Spleen (tissue), 11 donors: ENCODE results near the gene OLIG2. TPM values are rescaled to one million over a fixed set of nuclear protein-coding genes. Genes with fewer than 3 reads are reported as not detected.

Experiments
- DNase-seq: peaks from one replicate; pipeline ENCODE4 v3.0.0-alpha.2; 2020
- H3K27ac ChIP-seq, 8 donors: fragments of 200-600 bp; sonication (generic) in 7 of 8; 1 replicate in 4 of 8; 2 replicates in 4 of 8; pipeline versions ENCODE4 v1.5.0 to v1.8.0; 2016 to 2021; ENCODE audit warnings: inconsistent platforms in 4 of 8, mild to moderate bottlenecking in 4 of 8, moderate library complexity in 1 of 8
- H3K27me3 ChIP-seq, 7 donors: fragments of 200-600 bp; sonication (generic) in 6 of 7; replicated peaks in 1 of 7; 1 replicate in 4 of 7; 2 replicates in 3 of 7; pipeline versions ENCODE4 v1.5.0 to v1.8.0; 2016 to 2021; ENCODE audit warnings: inconsistent platforms in 3 of 7, mild to moderate bottlenecking in 1 of 7
- H3K36me3 ChIP-seq, 6 donors: fragments of 200-600 bp; sonication (generic) in 5 of 6; 1 replicate in 4 of 6; 2 replicates in 2 of 6; pipeline versions ENCODE4 v1.5.0 to v1.8.0; 2016 to 2021; ENCODE audit warnings: inconsistent platforms in 2 of 6
- H3K4me1 ChIP-seq, 6 donors: fragments of 200-600 bp; sonication (generic) in 5 of 6; 1 replicate in 3 of 6; 2 replicates in 3 of 6; pipeline versions ENCODE4 v1.5.0 to v1.8.0; 2016 to 2021; ENCODE audit warnings: inconsistent platforms in 3 of 6
- H3K4me3 ChIP-seq, 8 donors: fragments of 200-600 bp; sonication (generic) in 7 of 8; 1 replicate in 4 of 8; 2 replicates in 4 of 8; pipeline versions ENCODE4 v1.5.0 to v1.8.0; 2016 to 2021; ENCODE audit warnings: inconsistent platforms in 4 of 8, mild to moderate bottlenecking in 4 of 8, moderate library complexity in 2 of 8
- H3K9me3 ChIP-seq, 8 donors: fragments of 200-600 bp; sonication (generic) in 7 of 8; 1 replicate in 4 of 8; 2 replicates in 4 of 8; pipeline versions ENCODE4 v1.5.0 to v1.8.0; 2016 to 2021; ENCODE audit warnings: inconsistent platforms in 4 of 8
- POLR2A ChIP-seq, 3 donors: fragments of 450-650 bp; IDR thresholded peaks; one replicate each; pipeline ENCODE4 v1.5.1; 2017; ENCODE audit warnings: antibody characterized with exemption in 3 of 3, mild to moderate bottlenecking in 1 of 3
- POLR2AphosphoS5 ChIP-seq, 3 donors: sonication (generic); formaldehyde crosslinking; IDR thresholded peaks; one replicate each; pipeline ENCODE4 v1.5.1; 2017; ENCODE audit warnings: antibody characterized with exemption in 3 of 3
- WGBS, 5 donors: extraction: QIAGEN DNeasy Blood & Tissue Kit in 3 of 5; methylation state at CpG; one replicate each; pipeline versions ENCODE4 v1.1.5 to v1.1.7; 2013 to 2018; 5-methylcytosine and 5-hydroxymethylcytosine counted together
- intact Hi-C: fragments of 100-400 bp; cut with DNase I; formaldehyde crosslinking; loops from one replicate; pipeline ENCODE4 v1.15.0; 2023; ENCODE audit warnings: low total_unique reads
- polyA plus RNA-seq, 3 donors: library from polyadenylated mRNA; stranded (reverse); fragments of 200-250 nt; gene quantifications; one replicate each; pipeline ENCODE4 v1.2.1, GENCODE V29; 2013
- total RNA-seq, 7 donors: library from RNA; depleted of rRNA in 3 of 7; stranded (reverse); fragments of >200 nt in 3 of 7; fragmentation: NEBNext Ultra II Directional in 4 of 7; extraction: Animal tissue kit (Norgen Biotek cat#: 25700) in 4 of 7; gene quantifications; one replicate each; pipeline versions ENCODE4 v1.1.0 to v1.2.1, GENCODE V29; 2016 to 2021
- TF ChIP-seq, protein P1 (sequence below), 11 experiments: fragments of 200-600 bp in 7 of 11; fragments of 450-650 bp in 4 of 11; sonication (generic) in 4 of 11; IDR thresholded peaks in 8 of 11; conservative IDR thresholded peaks in 3 of 11; 1 replicate in 7 of 11; 2 replicates in 4 of 11; pipeline versions ENCODE4 v1.4.0 to v1.8.0; 2016 to 2021; ENCODE audit warnings: antibody characterized with exemption in 11 of 11, inconsistent platforms in 4 of 11, mild to moderate bottlenecking in 1 of 11
- donor health status: healthy with polysubstance abuse.
- donor health status: DM: no; HTN: no; CAD: no; lungs with moderate emphysema.
- donor health status: DM: no; HTN: no; CAD: no.
- donor health status: Bipolar disorder and iron deficiency.
- donor health status: healthy.
- donor health status: DM: no; HTN: no; CAD: no.
- donor health status: DM: yes; HTN: yes; CAD: no.

Gene OLIG2
- total and polyA plus RNA-seq, 10 donors: 0.03 to 0.23 TPM; not detected in 8

- Histone ChIP-seq H3K9me3 (no peaks in the 10 kb centered on the region), H3K27me3 (peaks cover 0 to 74% (median 19%) of the 10 kb centered on the region in 7 donors), H3K4me1 (peaks cover 0 to 4% (median under 1%) of the 10 kb centered on the region in 6 donors), H3K27ac (no peak overlapping the region), H3K36me3 (no peaks in the 10 kb centered on the region), H3K4me3 (no peak overlapping the region)
- intact Hi-C loops: no loop called here
- 76 to 90% (median 81%) methylated on average over 2 of the region's 2 CpGs for WGBS, 5 donors
- no peak for DNase-seq
- TF ChIP-seq POLR2A (IDR thresholded peaks at IDR 0.05) (no peak), POLR2AphosphoS5 (IDR thresholded peaks at IDR 0.05) (no peak)
- TF ChIP-seq, protein P1, sequence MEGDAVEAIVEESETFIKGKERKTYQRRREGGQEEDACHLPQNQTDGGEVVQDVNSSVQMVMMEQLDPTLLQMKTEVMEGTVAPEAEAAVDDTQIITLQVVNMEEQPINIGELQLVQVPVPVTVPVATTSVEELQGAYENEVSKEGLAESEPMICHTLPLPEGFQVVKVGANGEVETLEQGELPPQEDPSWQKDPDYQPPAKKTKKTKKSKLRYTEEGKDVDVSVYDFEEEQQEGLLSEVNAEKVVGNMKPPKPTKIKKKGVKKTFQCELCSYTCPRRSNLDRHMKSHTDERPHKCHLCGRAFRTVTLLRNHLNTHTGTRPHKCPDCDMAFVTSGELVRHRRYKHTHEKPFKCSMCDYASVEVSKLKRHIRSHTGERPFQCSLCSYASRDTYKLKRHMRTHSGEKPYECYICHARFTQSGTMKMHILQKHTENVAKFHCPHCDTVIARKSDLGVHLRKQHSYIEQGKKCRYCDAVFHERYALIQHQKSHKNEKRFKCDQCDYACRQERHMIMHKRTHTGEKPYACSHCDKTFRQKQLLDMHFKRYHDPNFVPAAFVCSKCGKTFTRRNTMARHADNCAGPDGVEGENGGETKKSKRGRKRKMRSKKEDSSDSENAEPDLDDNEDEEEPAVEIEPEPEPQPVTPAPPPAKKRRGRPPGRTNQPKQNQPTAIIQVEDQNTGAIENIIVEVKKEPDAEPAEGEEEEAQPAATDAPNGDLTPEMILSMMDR (IDR thresholded peaks at IDR 0.05 in 8 of 11, conservative IDR thresholded peaks at IDR 0.05 in 3 of 11): no peak
These were observed 11.4 kb upstream of the OLIG2 start for GRCh38 chr21:33014331-33014730.

DNA sequence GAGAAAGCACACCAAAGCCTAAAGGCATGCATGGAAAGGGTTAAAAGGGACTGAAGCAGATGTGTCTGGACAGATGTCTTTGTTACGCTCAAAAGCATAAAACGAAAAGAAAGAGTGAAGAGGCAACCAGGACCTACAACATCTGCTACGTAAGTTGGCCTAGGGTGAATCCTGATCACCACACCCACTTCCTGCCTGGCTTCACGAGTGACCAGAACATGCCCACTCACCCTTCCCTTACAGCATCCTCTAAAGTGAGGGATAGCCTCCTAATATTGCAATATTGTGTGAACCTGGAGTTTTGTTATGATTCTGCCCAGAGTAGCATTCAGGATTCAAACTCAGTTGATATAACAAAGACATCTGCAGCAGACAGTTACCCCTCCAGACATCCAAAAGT, 10.6 kb upstream of the OLIG2 start:
- no peak overlapping the region for H3K4me3 ChIP-seq
- peaks cover 5 to 12% (median 8%) of the 10 kb centered on the region in 6 donors for H3K4me1 ChIP-seq
- no peaks in the 10 kb centered on the region for H3K9me3 ChIP-seq
- H3K36me3 ChIP-seq: no peaks in the 10 kb centered on the region
- peaks cover 0 to 82% (median 27%) of the 10 kb centered on the region in 7 donors for H3K27me3 ChIP-seq
- H3K27ac ChIP-seq: no peak overlapping the region
- no peak for DNase-seq
- WGBS, 5 donors: 30 to 64% (median 47%) methylated on average over 4 of the region's 4 CpGs
- intact Hi-C loops: no loop called here
- TF ChIP-seq, protein P1 (IDR thresholded peaks at IDR 0.05 in 8 of 11, conservative IDR thresholded peaks at IDR 0.05 in 3 of 11): no peak
- TF ChIP-seq POLR2A (IDR thresholded peaks at IDR 0.05) (no peak), POLR2AphosphoS5 (IDR thresholded peaks at IDR 0.05) (no peak)

GRCh38 chr21:33015756-33016155, 10.0 kb upstream of the OLIG2 start:
- intact Hi-C loops: no loop called here

GRCh38 chr21:33018707-33019465, 6.8 kb upstream of the OLIG2 start:
- intact Hi-C loops: no loop called here
- no peak overlapping the region for H3K27ac ChIP-seq
- H3K9me3 ChIP-seq: no peaks in the 10 kb centered on the region
- H3K36me3 ChIP-seq: no peaks in the 10 kb centered on the region
- TF ChIP-seq, protein P1 (IDR thresholded peaks at IDR 0.05 in 8 of 11, conservative IDR thresholded peaks at IDR 0.05 in 3 of 11): no peak
- TF ChIP-seq POLR2AphosphoS5 (IDR thresholded peaks at IDR 0.05) (no peak), POLR2A (IDR thresholded peaks at IDR 0.05) (no peak)
- DNase-seq: no peak
- no peak overlapping the region for H3K4me3 ChIP-seq
- 21 to 52% (median 29%) methylated on average over 9 of the region's 9 CpGs for WGBS, 5 donors
- H3K4me1 ChIP-seq: peaks cover 12 to 44% (median 29%) of the 10 kb centered on the region in 6 donors
- H3K27me3 ChIP-seq: peaks cover 5 to 100% (median 65%) of the 10 kb centered on the region in 7 donors

More at GRCh38 chr21:33015756-33016155, 10.0 kb upstream of the OLIG2 start:
- Histone ChIP-seq H3K4me3 (no peak overlapping the region), H3K4me1 (peaks cover 8 to 18% (median 13%) of the 10 kb centered on the region in 6 donors), H3K27me3 (peaks cover 0 to 89% (median 33%) of the 10 kb centered on the region in 7 donors), H3K36me3 (no peaks in the 10 kb centered on the region), H3K27ac (no peak overlapping the region), H3K9me3 (no peaks in the 10 kb centered on the region)
- WGBS, 5 donors: 78 to 89% (median 82%) methylated on average over 3 of the region's 3 CpGs
- TF ChIP-seq POLR2AphosphoS5 (IDR thresholded peaks at IDR 0.05): no peak
- TF ChIP-seq POLR2A (IDR thresholded peaks at IDR 0.05): no peak
- TF ChIP-seq, protein P1 (IDR thresholded peaks at IDR 0.05 in 8 of 11, conservative IDR thresholded peaks at IDR 0.05 in 3 of 11): no peak
- no peak for DNase-seq
